HCT116 (cell line): ENCODE measurements around the gene SMYD4. TPM values are rescaled to one million over a fixed set of nuclear protein-coding genes. Genes with fewer than 3 reads are reported as not detected.
"Not testable (repeated sequence)": the region's sequence is repeated elsewhere in the genome, so short reads cannot be mapped to it uniquely, and the experiment has no call there.

Experiments
- ATAC-seq: fragments of 200-7000 bp; cut with Tn5 transposase; 2 replicates; pipeline ENCODE4 v1.9.1; 2020; ENCODE audit warnings: mild to moderate bottlenecking, moderate library complexity
- BruUV-seq: library from RNA; stranded (reverse); fragments of 400-500 nt; replicated peaks from 2 replicates; lab custom pipeline; 2021; lab: Mats Ljungman, UMichigan
- CTCF ChIA-PET: fragments of 300-600 bp; sonication (Branson Sonifier 250); formaldehyde crosslinking; loops from one replicate; lab custom pipeline; 2021; ENCODE audit warnings: antibody characterized with exemption; lab: Charles Lee
- POLR2A ChIA-PET: fragments of 300-600, 350-600 bp; sonication (Branson Sonifier 250); formaldehyde crosslinking; loops from one replicate; lab custom pipeline; 2021; ENCODE audit warnings: antibody characterized with exemption; lab: Charles Lee
- RAD21 ChIA-PET, 2 experiments: fragments of 300-600 bp; sonication (Branson Sonifier 250); formaldehyde crosslinking; loops; one replicate each; lab custom pipeline; 2023; ENCODE audit warnings: low total read pairs in 2 of 2; ENCODE audit not compliant: uncharacterized antibody in 2 of 2, unreplicated experiment in 2 of 2, low non-redundant PET in 1 of 2; lab: Charles Lee
- DNase-seq: peaks from one replicate; pipeline ENCODE4 v3.0.0-alpha.2; 2010; ENCODE audit warnings: low read depth, low spot score
- H2AFZ ChIP-seq: fragments of 200-600 bp; shearing (Covaris generic), sonication (generic); 2 replicates; pipeline ENCODE4 v1.6.1; 2017; ENCODE audit warnings: low read depth, mixed run types, mixed read lengths, antibody characterized with exemption, low read length; ENCODE audit not compliant: poor library complexity, severe bottlenecking
- H3K27ac ChIP-seq: 2 replicates; pipeline ENCODE4 v1.5.1; 2012; ENCODE audit warnings: low read depth, low read length
- H3K27me3 ChIP-seq: fragments of 200-600 bp; sonication (generic); 2 replicates; pipeline ENCODE4 v1.6.1; 2016; ENCODE audit warnings: mixed run types, low read length, mixed read lengths; ENCODE audit not compliant: insufficient read depth
- H3K36me3 ChIP-seq, 2 experiments: fragments of 200-500 bp in 1 of 2; fragments of 200-600 bp in 1 of 2; sonication (Bioruptor generic) in 1 of 2; sonication (generic) in 1 of 2; 2 replicates each; pipeline versions ENCODE4 v1.5.1 to v1.6.1; 2014 to 2016; ENCODE audit warnings: low read length in 2 of 2, inconsistent platforms in 1 of 2, mixed read lengths in 1 of 2, mixed run types in 1 of 2; ENCODE audit not compliant: insufficient read depth in 2 of 2, control insufficient read depth in 1 of 2
- H3K4me1 ChIP-seq, 2 experiments: fragments of 200-600 bp in 1 of 2; sonication (generic) in 1 of 2; 2 replicates each; pipeline versions ENCODE4 v1.5.1 to v1.6.1; 2012 to 2017; ENCODE audit warnings: low read length in 2 of 2, inconsistent platforms in 1 of 2, mild to moderate bottlenecking in 1 of 2, mixed read lengths in 1 of 2, mixed run types in 1 of 2, moderate library complexity in 1 of 2; ENCODE audit not compliant: insufficient read depth in 2 of 2, control insufficient read depth in 1 of 2
- H3K4me2 ChIP-seq: fragments of 200-600 bp; sonication (generic); 2 replicates; pipeline ENCODE4 v1.6.1; 2017; ENCODE audit warnings: mixed run types, low read length, mixed read lengths
- H3K4me3 ChIP-seq, 2 experiments: fragments of 200-600 bp in 1 of 2; sonication (generic) in 1 of 2; replicated peaks in 1 of 2; 2 replicates each; pipeline ENCODE4 v1.5.1; 2011 to 2016; ENCODE audit warnings: low read length in 2 of 2, control low read depth in 1 of 2, low read depth in 1 of 2, mild to moderate bottlenecking in 1 of 2, mixed read lengths in 1 of 2, mixed run types in 1 of 2
- H3K79me2 ChIP-seq: fragments of 200-600 bp; sonication (generic); 2 replicates; pipeline ENCODE4 v1.6.1; 2017; ENCODE audit warnings: mild to moderate bottlenecking, mixed run types, low read length, moderate library complexity, mixed read lengths; ENCODE audit not compliant: insufficient read depth
- H3K9ac ChIP-seq: fragments of 200-600 bp; sonication (generic); 2 replicates; pipeline ENCODE4 v1.6.1; 2016; ENCODE audit warnings: low read length, mixed read lengths
- H3K9me2 ChIP-seq: fragments of 200-600 bp; sonication (generic), shearing (Covaris generic); 2 replicates; pipeline ENCODE4 v1.6.1; 2017; ENCODE audit warnings: mixed run types, mild to moderate bottlenecking, moderate library complexity; ENCODE audit not compliant: insufficient read depth
- H3K9me3 ChIP-seq, 2 experiments: fragments of 200-500 bp in 1 of 2; fragments of 200-600 bp in 1 of 2; sonication (Bioruptor generic) in 1 of 2; sonication (generic) in 1 of 2; 2 replicates each; pipeline ENCODE4 v1.6.1; 2014 to 2017; ENCODE audit warnings: low read length in 2 of 2, mixed read lengths in 2 of 2, inconsistent platforms in 1 of 2, low read depth in 1 of 2, mild to moderate bottlenecking in 1 of 2, mixed run types in 1 of 2, moderate library complexity in 1 of 2; ENCODE audit not compliant: control insufficient read depth in 1 of 2, insufficient read depth in 1 of 2
- H4K20me1 ChIP-seq: fragments of 200-600 bp; sonication (generic), shearing (Covaris generic); 2 replicates; pipeline ENCODE4 v1.6.1; 2017; ENCODE audit warnings: mixed run types, mild to moderate bottlenecking, moderate library complexity; ENCODE audit not compliant: insufficient read depth
- CTCF ChIP-seq, 3 experiments: fragments of 200-600 bp in 1 of 3; sonication (generic) in 1 of 3; IDR thresholded peaks in 2 of 3; conservative IDR thresholded peaks in 1 of 3; 2 replicates each; pipeline ENCODE4 v1.5.1; 2012 to 2017; ENCODE audit warnings: low read depth in 2 of 3, low read length in 2 of 3, antibody characterized with exemption in 1 of 3, borderline replicate concordance in 1 of 3, control low read depth in 1 of 3, mild to moderate bottlenecking in 1 of 3, mixed read lengths in 1 of 3, mixed run types in 1 of 3, moderate library complexity in 1 of 3; ENCODE audit not compliant: insufficient read depth in 1 of 3
- EGR1 ChIP-seq: IDR thresholded peaks from 2 replicates; pipeline ENCODE4 v1.6.1; 2012; ENCODE audit warnings: low read depth
- ELF1 ChIP-seq: IDR thresholded peaks from 2 replicates; pipeline ENCODE4 v1.6.1; 2012; ENCODE audit warnings: low read depth, borderline replicate concordance
- EZH2phosphoT487 ChIP-seq: fragments of 200-600 bp; IDR thresholded peaks from 2 replicates; pipeline ENCODE4 v1.6.1; 2018; ENCODE audit warnings: antibody characterized with exemption, borderline replicate concordance
- MAX ChIP-seq: IDR thresholded peaks from 2 replicates; pipeline ENCODE4 v1.6.1; 2012
- POLR2A ChIP-seq: IDR thresholded peaks from 2 replicates; pipeline ENCODE4 v1.7.0; 2011; ENCODE audit warnings: borderline replicate concordance; ENCODE audit not compliant: insufficient read depth, insufficient read length; ENCODE audit errors: extremely low read depth
- SIN3A ChIP-seq: IDR thresholded peaks from 2 replicates; pipeline ENCODE4 v1.6.1; 2012; ENCODE audit warnings: low read depth
- SP1 ChIP-seq: IDR thresholded peaks from 2 replicates; pipeline ENCODE4 v1.6.1; 2012; ENCODE audit warnings: low read depth
- SRF ChIP-seq: IDR thresholded peaks from 2 replicates; pipeline ENCODE4 v1.6.1; 2012; ENCODE audit warnings: low read depth
- TCF7L2 ChIP-seq: IDR thresholded peaks from 2 replicates; pipeline ENCODE4 v1.7.0; 2011; ENCODE audit warnings: borderline replicate concordance, inconsistent platforms; ENCODE audit not compliant: insufficient read depth, insufficient read length; ENCODE audit errors: extremely low read depth
- YY1 ChIP-seq: IDR thresholded peaks from 2 replicates; pipeline ENCODE4 v1.6.1; 2011; ENCODE audit warnings: low read length, low read depth, moderate library complexity, mild to moderate bottlenecking; ENCODE audit not compliant: insufficient replicate concordance; ENCODE audit errors: extremely low read depth
- intact Hi-C: fragments of 100-400 bp; cut with micrococcal nuclease; formaldehyde crosslinking; loops from 2 replicates; pipeline ENCODE4 v1.10.0; 2022
- total RNA-seq: library from RNA; stranded (reverse); gene quantifications from one replicate; pipeline ENCODE4 v1.2.1, GENCODE V29; 2021; ENCODE audit not compliant: unreplicated experiment

The SMYD4 gene
- total RNA-seq, 1 experiment from 2014 or later = 16.9 TPM

GRCh38 chr17:1800712-1801111 lies 29.0 kb downstream of the SMYD4 start (continued):
- TF ChIP-seq YY1 (no peak), SP1 (no peak), EZH2phosphoT487 (no peak), MAX (no peak), SRF (no peak), EGR1 (no peak), ELF1 (no peak), SIN3A (no peak), CTCF (IDR thresholded peaks at IDR 0.05 in 2 of 3, conservative IDR thresholded peaks at IDR 0.05 in 1 of 3; ENCODE audit: borderline replicate concordance in 1 of 3, insufficient read depth in 1 of 3, low read depth in 2 of 3, low read length in 2 of 3) (no peak), POLR2A (no peak), TCF7L2 (no peak)
- TF ChIP-seq, all 23 proteins: peak for 0

- BruUV-seq = no TSS peak
- CTCF ChIA-PET = no interaction called here
- POLR2A ChIA-PET = no interaction called here
Measured at GRCh38 chr17:1800240-1800639, 29.5 kb downstream of the SMYD4 start.

GRCh38 chr17:1797846-1798245 lies 31.9 kb downstream of the SMYD4 start:
- H3K9ac ChIP-seq, intact Hi-C loops, H3K4me2 ChIP-seq, H2AFZ ChIP-seq, H4K20me1 ChIP-seq, RAD21 ChIA-PET, H3K27me3 ChIP-seq, H3K9me3 ChIP-seq, CTCF ChIA-PET, BruUV-seq, H3K4me1 ChIP-seq, DNase-seq, H3K9me2 ChIP-seq, H3K27ac ChIP-seq, POLR2A ChIA-PET, H3K4me3 ChIP-seq, ATAC-seq: not testable (repeated sequence)
- peaks cover 46% of the 10 kb centered on the region for H3K79me2 ChIP-seq
- peaks cover 7 to 12% of the 10 kb centered on the region in 2 experiments for H3K36me3 ChIP-seq

More at GRCh38 chr17:1800240-1800639, 29.5 kb downstream of the SMYD4 start:
- RAD21 ChIA-PET = no interaction called here
- H3K4me2 ChIP-seq = no peak overlapping the region
- intact Hi-C loops = no loop called here
- H2AFZ ChIP-seq = no peak overlapping the region
- H3K27me3 ChIP-seq = no peaks in the 10 kb centered on the region
- DNase-seq (no peak), ATAC-seq (no peak)
- H3K27ac ChIP-seq = no peak overlapping the region
- no peaks in the 10 kb centered on the region for H3K9me2 ChIP-seq
- no peaks in the 10 kb centered on the region for H3K4me1 ChIP-seq
- H4K20me1 ChIP-seq = no peaks in the 10 kb centered on the region
- peaks cover 7 to 12% of the 10 kb centered on the region in 2 experiments for H3K36me3 ChIP-seq
- no peak overlapping the region for H3K9ac ChIP-seq
- no peak for TF ChIP-seq SIN3A
- TF ChIP-seq, all 23 proteins: peak for 0
- peaks cover 29% of the 10 kb centered on the region for H3K79me2 ChIP-seq
- no peaks in the 10 kb centered on the region for H3K9me3 ChIP-seq
- H3K4me3 ChIP-seq = no peak overlapping the region
